GM18505 (cell line): Measurements from ENCODE around the gene XPO5.

ENCODE experiments used
- ATAC-seq: cut with Tn5 transposase; IDR thresholded peaks from one replicate; pipeline ENCODE4 v1.9.1; 2021; ENCODE audit not compliant: unreplicated experiment
- POLR2A ChIP-seq: IDR thresholded peaks from 4 replicates; pipeline ENCODE4 v1.6.1; 2011; ENCODE audit warnings: borderline replicate concordance; ENCODE audit not compliant: insufficient read depth, insufficient read length; ENCODE audit errors: extremely low read depth

XPO5 gene

GRCh38 chr6:43491750-43492661, 83.8 kb downstream of the XPO5 start:
- ATAC-seq, result no peak
- no peak for TF ChIP-seq POLR2A

- TF ChIP-seq POLR2A, result no peak
- ATAC-seq, result no peak
Measured at GRCh38 chr6:43490523-43490939, 85.3 kb downstream of the XPO5 start.

- no peak for ATAC-seq
- no peak for TF ChIP-seq POLR2A
Measured at GRCh38 chr6:43489277-43490072, 86.4 kb downstream of the XPO5 start.

- no peak for ATAC-seq
- no peak for TF ChIP-seq POLR2A
Measured at GRCh38 chr6:43488667-43489276, 87.1 kb downstream of the XPO5 start.

- no peak for ATAC-seq
- TF ChIP-seq POLR2A, result no peak
Measured at GRCh38 chr6:43481591-43482236, 94.1 kb downstream of the XPO5 start.

GRCh38 chr6:43481075-43481474, 94.8 kb downstream of the XPO5 start:
- TF ChIP-seq POLR2A, result no peak
- no peak for ATAC-seq

- no peak for ATAC-seq
- TF ChIP-seq POLR2A, result no peak
Measured at GRCh38 chr6:43478008-43478372, 97.8 kb downstream of the XPO5 start.

GRCh38 chr6:43477235-43478007, 98.4 kb downstream of the XPO5 start, which contains the start of gene TJAP1:
TSS of gene TJAP1 (plus strand) at chr6:43477570. CDS start at chr6:43499002, 21,432 bp downstream.
- TF ChIP-seq POLR2A, result peak; percentile 89
- peak; percentile 90 for ATAC-seq

GRCh38 chr6:43476746-43477145, 99.1 kb downstream of the XPO5 start:
- no peak for ATAC-seq
- TF ChIP-seq POLR2A, result no peak

GRCh38 chr6:43475516-43475915, 100.3 kb downstream of the XPO5 start:
- no peak for ATAC-seq
- no peak for TF ChIP-seq POLR2A

- no peak for TF ChIP-seq POLR2A
- no peak for ATAC-seq
Measured at GRCh38 chr6:43472515-43472914, 103.3 kb downstream of the XPO5 start.
